Activated CD4-positive, CD25-positive, alpha-beta regulatory T cell treated with anti-CD3 and anti-CD28 coated beads, Interleukin-2, amount 50 U/mL, for 24 hours (primary cell): ENCODE results near the gene DEPDC7.
"Not testable (repeated sequence)": the region's sequence is repeated elsewhere in the genome, so short reads cannot be mapped to it uniquely, and the experiment has no call there.

ENCODE experiments used
- ATAC-seq, 2 donors: fragments of 150-1000 bp; cut with Tn5 transposase; one replicate each; pipeline ENCODE4 v1.10.0; 2021; ENCODE audit warnings: mild to moderate bottlenecking in 1 of 2, moderate library complexity in 1 of 2

Gene DEPDC7

DNA sequence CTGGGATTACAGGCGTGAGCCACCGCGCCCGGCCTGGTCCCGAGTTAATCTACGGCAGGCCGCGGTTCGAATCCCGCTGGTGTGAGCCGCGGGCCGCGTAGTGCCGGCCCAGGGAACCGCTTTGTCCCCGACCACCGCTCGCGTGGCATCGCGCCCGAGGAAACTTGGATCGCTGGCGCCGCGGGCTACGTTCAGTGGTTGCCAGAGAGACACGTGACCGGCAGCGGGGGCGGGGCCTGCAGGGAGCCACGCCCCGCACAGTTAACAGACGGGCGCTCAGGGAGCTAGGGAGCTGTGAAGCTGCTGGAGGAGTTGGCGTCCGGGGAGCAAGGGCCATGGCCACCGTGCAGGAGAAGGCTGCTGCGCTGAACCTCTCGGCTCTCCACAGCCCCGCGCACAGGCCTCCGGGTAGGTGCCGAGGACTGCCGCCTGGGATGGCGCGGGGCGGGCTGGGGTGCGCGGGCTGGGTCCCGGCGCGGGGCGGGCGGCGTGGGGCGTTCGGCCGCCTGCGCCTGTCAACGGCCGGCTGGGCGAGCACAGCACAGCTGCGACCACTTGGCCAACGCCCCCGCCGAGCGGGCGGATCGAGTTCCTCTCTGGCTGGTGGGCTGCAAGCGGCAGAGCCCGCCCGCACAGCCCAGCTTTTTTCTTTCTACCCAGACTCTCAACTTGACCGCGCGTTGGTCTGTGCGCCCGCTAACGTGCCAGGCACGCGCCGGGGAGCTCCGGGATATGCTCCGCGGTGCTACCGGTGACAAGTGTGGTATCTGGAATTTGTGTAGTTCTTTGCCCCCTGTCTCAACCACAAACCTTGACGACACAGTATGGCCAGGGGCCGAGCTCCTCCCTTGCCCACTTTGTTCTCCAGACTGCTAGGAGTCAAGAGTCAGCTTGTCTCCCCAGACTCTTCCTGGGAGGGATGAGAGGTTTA lies at the start of gene DEPDC7:
Gene DEPDC7, plus strand, starts transcription at position 258 of the 931 bp plus-strand sequence. Its CDS starts 78 bp downstream, at position 336.
- peak; percentile 74 to 81 for ATAC-seq

DNA sequence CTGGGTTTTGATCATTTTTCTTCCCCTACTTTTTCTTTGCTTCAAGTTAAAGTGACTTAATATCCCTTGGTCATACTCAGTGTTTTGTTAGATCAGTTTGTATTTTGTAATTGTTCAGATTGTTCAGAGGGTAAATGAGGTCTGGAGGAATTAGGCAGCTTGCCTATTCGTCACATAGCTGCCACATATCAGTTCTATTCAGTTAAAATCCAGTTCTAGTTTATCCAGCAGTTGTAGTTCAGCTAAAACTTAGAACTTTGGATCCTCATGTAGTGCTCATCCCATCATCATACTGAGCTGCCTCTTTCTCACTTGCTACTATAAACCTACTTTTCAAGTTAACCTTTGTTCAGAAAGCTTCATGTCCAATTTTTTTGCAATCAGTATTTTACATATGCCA lies 47.1 kb upstream of the DEPDC7 start:
- no peak for ATAC-seq

GRCh38 chr11:32972233-32972632 lies 43.4 kb upstream of the DEPDC7 start:
- not testable (repeated sequence) for ATAC-seq

GRCh38 chr11:32972781-32973180 lies 42.9 kb upstream of the DEPDC7 start:
- ATAC-seq, result no peak

DNA sequence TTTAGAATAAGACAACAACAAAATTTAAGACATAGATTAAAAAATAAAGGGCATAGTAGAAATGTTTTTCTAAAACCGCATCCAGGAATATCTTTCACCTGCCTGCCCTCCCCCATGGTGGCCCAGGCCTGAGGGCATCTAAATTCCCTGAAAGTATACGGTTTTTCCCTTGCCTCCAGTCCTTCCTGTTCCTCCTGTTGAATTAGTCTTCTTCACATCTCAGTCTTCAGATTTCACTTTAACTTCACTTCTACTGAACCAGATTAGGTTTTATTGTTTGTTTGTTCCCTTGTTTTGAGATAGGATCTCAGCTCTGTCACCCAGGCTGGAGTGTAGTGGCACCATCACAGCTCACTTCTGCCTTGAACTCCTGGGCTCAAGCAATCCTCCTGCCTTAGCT lies 33.1 kb upstream of the DEPDC7 start:
- ATAC-seq, result no peak

DNA sequence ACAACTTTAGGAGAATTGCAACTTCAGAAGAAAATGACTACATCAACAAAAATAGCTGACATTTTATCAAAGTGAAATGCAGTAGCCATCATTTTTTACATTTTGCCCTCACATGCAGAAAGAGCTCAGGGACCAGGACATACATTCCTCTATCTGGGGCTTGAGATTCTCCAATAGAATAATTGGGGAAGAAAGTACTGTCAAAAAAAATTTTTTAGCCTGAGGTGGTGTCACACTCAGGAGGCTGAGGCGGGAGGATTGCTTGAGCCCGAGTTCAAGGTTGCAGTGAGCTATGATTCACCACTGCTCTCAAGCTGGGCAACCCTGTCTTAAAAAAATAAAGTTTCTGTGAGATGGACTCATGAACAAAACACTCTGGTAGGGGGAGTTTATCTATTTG lies 32.2 kb upstream of the DEPDC7 start:
- no peak for ATAC-seq

GRCh38 chr11:32985600-32985999 lies 30.1 kb upstream of the DEPDC7 start:
- no peak for ATAC-seq

GRCh38 chr11:32987851-32988250 lies 27.8 kb upstream of the DEPDC7 start:
- ATAC-seq, result no peak

DNA sequence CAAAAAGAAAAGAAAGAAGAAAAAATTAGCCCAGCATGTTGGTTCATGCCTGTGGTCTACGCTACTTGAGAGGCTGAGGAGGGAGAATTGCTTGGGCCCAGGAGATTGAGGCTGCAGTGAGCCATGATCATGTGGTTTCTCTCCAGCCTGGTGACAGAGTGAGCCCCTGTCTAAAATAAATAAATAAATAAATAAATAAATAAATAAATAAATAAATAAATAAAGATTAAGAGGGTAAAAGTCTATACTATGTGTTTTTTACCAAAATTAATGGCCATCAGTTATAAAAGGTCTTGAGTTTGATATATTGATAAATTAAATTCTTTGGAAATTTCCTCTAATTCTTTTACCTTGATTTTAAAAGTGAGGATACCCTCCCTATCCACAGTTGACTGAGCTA lies 25.2 kb upstream of the DEPDC7 start:
- ATAC-seq, result no peak

DNA sequence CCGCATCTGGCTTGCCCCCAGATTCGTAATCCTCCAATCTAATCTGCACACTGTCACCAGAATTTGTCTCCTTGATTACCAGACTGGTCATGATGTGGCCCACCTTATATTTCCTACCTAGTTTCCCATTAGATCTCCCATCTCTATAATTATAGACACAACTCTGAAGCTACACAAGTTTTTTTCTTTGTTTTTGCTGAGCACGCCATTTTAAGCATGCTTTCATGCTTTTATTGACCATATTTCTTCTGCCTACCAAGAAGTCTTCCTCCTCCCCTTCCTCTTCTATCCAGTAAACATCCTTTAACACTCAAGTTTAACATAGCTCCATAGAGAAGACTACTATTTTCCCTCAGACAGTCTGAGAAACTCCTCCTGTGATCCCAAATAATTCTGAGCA lies 24.3 kb upstream of the DEPDC7 start:
- no peak for ATAC-seq

GRCh38 chr11:32991898-32992297 lies 23.8 kb upstream of the DEPDC7 start:
- ATAC-seq, result no peak

- no peak for ATAC-seq
These were observed 15.5 kb upstream of the DEPDC7 start for GRCh38 chr11:33000181-33000580.

DNA sequence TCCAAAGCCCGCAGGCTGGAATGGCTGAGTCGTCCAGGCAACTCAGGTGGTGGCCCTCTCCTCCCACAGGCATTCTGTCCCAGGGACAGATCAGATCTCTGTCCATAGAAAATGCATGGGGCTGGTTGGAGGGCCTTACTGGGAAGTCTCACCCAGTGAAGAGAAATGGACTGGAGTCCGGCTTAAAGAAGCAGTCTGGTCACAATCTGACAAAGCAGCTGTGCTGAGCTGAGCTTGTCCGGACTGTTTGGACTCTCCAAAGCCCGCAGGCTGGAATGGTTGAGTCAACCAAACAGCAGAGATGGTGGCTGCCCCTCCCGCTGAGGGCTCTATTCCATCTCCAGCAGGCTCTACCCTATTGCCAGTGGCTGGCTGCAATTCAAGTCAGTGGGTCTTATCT lies 14.4 kb upstream of the DEPDC7 start:
- no peak for ATAC-seq

GRCh38 chr11:33001751-33002542 lies 13.7 kb upstream of the DEPDC7 start:
- no peak for ATAC-seq

DNA sequence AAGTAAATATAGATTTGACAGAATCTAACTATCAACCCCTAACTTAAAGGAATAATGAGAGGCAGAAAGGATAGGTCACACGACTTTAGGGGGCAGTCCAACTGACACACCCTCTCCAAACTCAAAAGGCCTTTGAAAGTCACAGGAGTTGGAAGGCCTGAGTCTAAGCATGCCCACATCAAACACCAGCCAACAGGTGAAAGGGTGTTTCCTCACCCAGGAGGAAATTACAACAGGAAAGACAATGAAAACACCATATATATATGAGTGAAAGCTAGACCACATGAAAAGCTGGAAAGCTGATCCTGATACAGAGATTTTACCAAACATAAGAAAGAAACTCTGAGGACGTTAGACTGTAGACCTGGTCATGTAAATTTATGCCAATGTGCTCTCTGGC lies 10.5 kb upstream of the DEPDC7 start:
- peak in 1 of 2 donors; percentile 44 for ATAC-seq

DNA sequence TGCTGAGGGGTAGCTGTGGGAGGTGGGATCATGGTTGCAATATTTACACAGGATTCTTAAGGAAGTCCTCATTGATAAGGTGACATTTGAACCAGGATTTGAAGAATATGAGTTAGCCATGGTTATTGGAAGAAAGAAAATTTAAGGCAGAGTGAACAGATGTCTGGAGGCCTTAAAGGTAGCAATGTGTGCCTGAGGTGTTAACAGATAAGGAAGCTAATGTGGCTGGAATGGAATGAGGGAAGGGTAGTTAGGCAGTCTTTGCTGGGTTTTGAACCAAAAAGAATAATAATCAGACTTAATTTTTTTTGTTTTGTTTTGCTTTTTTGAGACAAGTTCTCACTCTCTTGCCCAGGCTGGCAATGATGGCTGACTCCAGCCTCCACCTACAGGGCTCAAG lies 9.7 kb upstream of the DEPDC7 start:
- ATAC-seq, result no peak

GRCh38 chr11:33013755-33014154 lies 1.9 kb upstream of the DEPDC7 start:
- ATAC-seq, result no peak

- ATAC-seq, result no peak
These were observed 976 bp downstream of the DEPDC7 start for GRCh38 chr11:33016654-33017053.

DNA sequence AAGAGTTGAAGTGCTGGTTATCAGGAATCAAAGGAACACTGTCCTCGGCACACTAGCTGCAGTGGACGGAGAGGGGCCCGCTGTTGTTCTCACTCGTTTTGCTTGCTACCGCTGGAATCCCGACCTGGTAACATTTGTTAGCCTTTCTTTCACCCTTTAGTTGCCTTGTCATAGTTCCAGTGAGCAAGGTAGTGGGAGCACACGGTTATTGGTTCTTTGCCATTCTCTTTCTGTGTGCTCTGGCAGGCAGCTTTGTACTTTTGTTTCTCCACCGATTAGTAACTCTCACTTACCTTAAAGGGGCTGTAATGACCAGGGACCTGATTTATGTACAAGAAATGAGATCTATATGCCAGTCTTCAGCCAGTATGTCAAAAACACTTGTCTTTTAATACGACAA lies 1.8 kb downstream of the DEPDC7 start:
- ATAC-seq, result no peak

DNA sequence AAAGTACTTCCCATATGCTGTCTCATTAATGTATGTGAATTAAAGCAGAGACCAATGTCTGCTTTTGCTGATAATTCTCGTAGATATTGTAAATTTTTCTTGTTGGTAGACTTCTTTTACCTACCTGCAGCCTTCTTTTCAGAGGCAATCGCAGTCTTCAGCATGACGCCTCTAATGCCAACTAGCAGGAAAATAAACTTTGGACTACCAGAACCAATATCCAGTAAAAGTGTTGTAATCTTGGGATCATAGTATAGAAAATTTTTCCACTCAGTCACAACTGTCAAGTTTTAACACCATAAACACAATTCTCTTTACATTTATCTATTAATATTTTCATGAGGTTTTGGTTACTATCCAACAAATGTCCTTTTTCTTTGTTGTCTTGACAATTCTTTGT lies 2.3 kb downstream of the DEPDC7 start:
- ATAC-seq, result no peak

DNA sequence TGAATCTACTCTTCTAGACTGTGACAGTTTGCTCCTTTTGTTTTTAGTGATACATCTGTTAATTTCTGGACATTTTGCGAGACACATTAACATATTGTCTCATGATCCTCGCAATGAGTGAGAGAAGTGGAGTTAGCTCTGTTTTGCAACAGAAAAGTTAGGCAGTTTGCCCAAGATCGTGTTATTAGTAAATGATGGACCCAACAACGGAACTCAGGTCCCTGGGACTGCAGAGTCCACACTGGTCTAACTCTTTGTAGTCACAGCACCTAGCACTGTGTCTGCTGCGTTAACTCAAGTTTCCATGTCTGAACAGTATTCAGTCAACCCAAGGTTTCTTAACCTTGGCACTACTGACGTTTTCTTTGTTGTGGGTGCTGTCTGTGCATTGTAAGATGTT lies 3.2 kb downstream of the DEPDC7 start:
- no peak for ATAC-seq

DNA sequence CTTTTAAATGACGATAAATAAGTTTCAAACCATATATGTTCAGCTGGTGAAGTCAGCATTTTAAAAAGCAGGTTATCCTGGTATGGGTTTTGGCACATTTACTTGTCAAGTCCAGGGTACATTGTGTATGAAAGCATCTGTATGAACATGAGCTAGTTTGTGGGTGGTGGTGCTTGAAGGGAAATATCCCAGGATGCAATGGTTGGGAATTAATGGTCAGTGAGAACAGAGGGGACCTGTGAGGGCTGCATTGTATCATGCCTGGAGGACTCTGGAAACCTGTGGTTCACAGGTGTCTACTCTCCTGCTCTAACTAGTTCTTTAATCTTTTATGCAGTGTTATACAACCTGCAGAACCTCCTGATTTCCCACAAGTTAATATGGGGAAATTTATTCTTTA lies 5.8 kb downstream of the DEPDC7 start:
- ATAC-seq, result no peak

GRCh38 chr11:33021937-33022336 lies 6.3 kb downstream of the DEPDC7 start:
- peak; percentile 48 to 53 for ATAC-seq

DNA sequence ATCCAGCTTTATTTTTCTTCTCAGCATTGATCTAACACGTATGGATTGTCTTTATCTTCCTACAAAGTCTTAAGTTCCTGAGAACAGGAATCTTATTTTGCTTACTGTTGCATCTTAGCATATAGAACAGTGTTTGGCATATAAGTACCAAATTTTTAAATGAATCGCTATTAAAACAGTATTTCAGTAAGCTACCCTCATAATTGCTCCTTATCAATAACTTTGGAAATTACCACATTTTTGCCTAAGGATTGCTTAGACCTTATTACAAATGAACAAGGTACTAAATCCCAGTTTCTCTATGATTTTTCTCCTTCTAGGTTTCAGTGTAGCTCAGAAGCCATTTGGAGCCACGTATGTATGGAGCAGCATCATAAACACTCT lies 9.7 kb downstream of the DEPDC7 start:
- no peak for ATAC-seq
